ENCODE data around the gene SRGAP1.

DNA sequence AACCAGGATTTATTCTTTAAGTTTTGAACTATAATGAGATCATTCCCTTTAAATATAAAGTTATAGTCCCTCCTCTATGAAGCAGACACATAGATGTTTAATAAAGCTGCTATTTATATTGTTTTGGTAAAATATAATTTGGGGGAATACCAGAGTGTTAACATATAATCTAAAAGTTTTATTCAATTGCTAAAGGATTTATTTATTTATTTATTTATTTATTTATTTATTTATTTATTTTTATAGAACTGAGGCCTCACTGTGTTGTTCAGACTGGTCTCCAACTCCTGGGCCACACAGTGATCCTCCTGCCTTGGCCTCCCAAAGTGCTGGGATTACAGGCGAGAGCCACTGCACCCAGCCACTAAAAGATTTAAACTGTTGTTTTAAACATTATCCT, 278.9 kb downstream of the SRGAP1 start:
- no peak for TF ChIP-seq POLR2AphosphoS5 (IDR thresholded peaks at IDR 0.05; ENCODE audit: low read depth, low read length)
- TF ChIP-seq YY1 (IDR thresholded peaks at IDR 0.05; ENCODE audit: insufficient read depth, insufficient replicate concordance, low read depth, low read length) = no peak
- no peak for TF ChIP-seq FOXM1 (CRISPR knock-in tag; IDR thresholded peaks at IDR 0.05)
- TF ChIP-seq ZNF274 (CRISPR knock-in tag; IDR thresholded peaks at IDR 0.05) = no peak
- no peak for TF ChIP-seq PHB2 (IDR thresholded peaks at IDR 0.05; ENCODE audit: partially characterized antibody)
- no peak for TF ChIP-seq ZNF549 (CRISPR knock-in tag; IDR thresholded peaks at IDR 0.05)
- TF ChIP-seq, protein P1, sequence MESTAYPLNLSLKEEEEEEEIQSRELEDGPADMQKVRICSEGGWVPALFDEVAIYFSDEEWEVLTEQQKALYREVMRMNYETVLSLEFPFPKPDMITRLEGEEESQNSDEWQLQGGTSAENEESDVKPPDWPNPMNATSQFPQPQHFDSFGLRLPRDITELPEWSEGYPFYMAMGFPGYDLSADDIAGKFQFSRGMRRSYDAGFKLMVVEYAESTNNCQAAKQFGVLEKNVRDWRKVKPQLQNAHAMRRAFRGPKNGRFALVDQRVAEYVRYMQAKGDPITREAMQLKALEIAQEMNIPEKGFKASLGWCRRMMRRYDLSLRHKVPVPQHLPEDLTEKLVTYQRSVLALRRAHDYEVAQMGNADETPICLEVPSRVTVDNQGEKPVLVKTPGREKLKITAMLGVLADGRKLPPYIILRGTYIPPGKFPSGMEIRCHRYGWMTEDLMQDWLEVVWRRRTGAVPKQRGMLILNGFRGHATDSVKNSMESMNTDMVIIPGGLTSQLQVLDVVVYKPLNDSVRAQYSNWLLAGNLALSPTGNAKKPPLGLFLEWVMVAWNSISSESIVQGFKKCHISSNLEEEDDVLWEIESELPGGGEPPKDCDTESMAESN (CRISPR knock-in tag; conservative IDR thresholded peaks at IDR 0.05) = no peak
